Heart right ventricle (tissue), 16 donors: ENCODE data around the gene SCD5. TPM values are rescaled to one million over a fixed set of nuclear protein-coding genes. Genes with fewer than 3 reads are reported as not detected.
A peak's percentile ranks its signal among the peaks of the same experiment; 100 is the strongest.

Experiments
- ATAC-seq, 8 donors: fragments of 200-7000 bp; cut with Tn5 transposase; one replicate each; pipeline ENCODE4 v1.9.1; 2020; ENCODE audit warnings: mild to moderate bottlenecking in 8 of 8, moderate library complexity in 8 of 8, moderate number of reproducible peaks in 1 of 8
- DNase-seq, 2 donors: peaks; one replicate each; pipeline ENCODE4 v3.0.0-alpha.2; 2020
- H3K27ac ChIP-seq, 10 donors: fragments of 200-600 bp; sonication (generic) in 2 of 10; one replicate each; pipeline versions ENCODE4 v1.5.0 to v1.8.0; 2020 to 2022; ENCODE audit warnings: mild to moderate bottlenecking in 3 of 10
- H3K27me3 ChIP-seq, 7 donors: fragments of 200-600 bp; one replicate each; pipeline ENCODE4 v1.8.0; 2021 to 2022; ENCODE audit warnings: mild to moderate bottlenecking in 2 of 7
- H3K36me3 ChIP-seq, 9 donors: fragments of 200-600 bp; sonication (generic) in 1 of 9; one replicate each; pipeline versions ENCODE4 v1.5.0 to v1.8.0; 2020 to 2022; ENCODE audit warnings: mild to moderate bottlenecking in 2 of 9
- H3K4me1 ChIP-seq, 9 donors: fragments of 200-600 bp; sonication (generic) in 1 of 9; one replicate each; pipeline versions ENCODE4 v1.5.0 to v1.8.0; 2020 to 2022; ENCODE audit warnings: mild to moderate bottlenecking in 4 of 9
- H3K4me3 ChIP-seq, 10 donors: fragments of 200-600 bp; sonication (generic) in 2 of 10; one replicate each; pipeline versions ENCODE4 v1.5.0 to v1.8.0; 2020 to 2022; ENCODE audit warnings: mild to moderate bottlenecking in 7 of 10, moderate library complexity in 2 of 10
- H3K9me3 ChIP-seq, 11 donors: fragments of 200-600 bp in 10 of 11; sonication (generic) in 2 of 11; one replicate each; pipeline versions ENCODE4 v1.5.0 to v1.8.0; 2013 to 2022; ENCODE audit warnings: mild to moderate bottlenecking in 2 of 11, control low read depth in 1 of 11, moderate library complexity in 1 of 11
- WGBS, 2 donors: extraction: QIAGEN DNeasy Blood & Tissue Kit; methylation state at CpG; one replicate each; pipeline ENCODE4 v1.1.7; 2013; ENCODE audit warnings: inconsistent platforms in 1 of 2; 5-methylcytosine and 5-hydroxymethylcytosine counted together
- intact Hi-C, 10 donors: fragments of 100-400 bp; cut with DNase I; formaldehyde crosslinking; loops; one replicate each; pipeline versions ENCODE4 v1.11.1 to v1.14.2; 2022
- polyA plus RNA-seq, 2 donors: library from polyadenylated mRNA; stranded (reverse); fragments of 200-250 nt; gene quantifications; one replicate each; pipeline ENCODE4 v1.2.3, GENCODE V29; 2013
- total RNA-seq, 10 donors: library from RNA; stranded (reverse); fragmentation: NEBNext Ultra II Directional in 3 of 10; extraction: Animal tissue kit (Norgen Biotek cat#: 25700) in 3 of 10; gene quantifications; one replicate each; pipeline versions ENCODE4 v1.2.1 to v1.2.4, GENCODE V29; 2021 to 2023
- TF ChIP-seq, protein P1 (sequence below), 9 donors: fragments of 200-600 bp; sonication (generic) in 2 of 9; IDR thresholded peaks; one replicate each; pipeline versions ENCODE4 v1.5.0 to v1.8.0; 2021 to 2022; ENCODE audit warnings: antibody characterized with exemption in 9 of 9, mild to moderate bottlenecking in 5 of 9, moderate library complexity in 1 of 9
- donor health status: Arrhythmogenic right ventricular cardiomyopathy.
- donor health status: ischemic (EF 13 %, LVEDD 7.1; RV severe dilation, severe dysfunction).
- donor health status: healthy with polysubstance abuse.
- donor health status: DM: no; HTN: yes; CAD: no.
- donor health status: DM: no; HTN: no; CAD: no.
- donor health status: ischemic (EF 25% LVEDD 6.9; RV normal size, moderate dysfunction).
- donor health status: ischemic (EF 25% LVEDD 5.7; RV mildly dilated, moderate dysfunction).
- donor health status: healthy.
- donor health status: DM: yes; HTN: yes; CAD: no.
- donor health status: Ischemic cardiomyopathy.
- donor health status: ischemic (EF 35%, LVEDD 5.7; RV mildly dilated, moderate dysfunction).
- donor health status: nonischemic (EF 11% LVEDD 7.7; RV severe dilation, severe dysfunction).
- donor health status: DM: yes; HTN: yes; CAD: no.
- donor health status: PGD.
- donor health status: ischemic (EF 29% LVEDD 5.4; RV normal size, mild dysfunction).
- donor health status: nonischemic (EF 23%, LVEDD 6.1; RV moderate dilation, normal function).

SCD5 gene
- total and polyA plus RNA-seq, 12 donors: 1.7 to 6.7 (median 3.1) TPM

DNA sequence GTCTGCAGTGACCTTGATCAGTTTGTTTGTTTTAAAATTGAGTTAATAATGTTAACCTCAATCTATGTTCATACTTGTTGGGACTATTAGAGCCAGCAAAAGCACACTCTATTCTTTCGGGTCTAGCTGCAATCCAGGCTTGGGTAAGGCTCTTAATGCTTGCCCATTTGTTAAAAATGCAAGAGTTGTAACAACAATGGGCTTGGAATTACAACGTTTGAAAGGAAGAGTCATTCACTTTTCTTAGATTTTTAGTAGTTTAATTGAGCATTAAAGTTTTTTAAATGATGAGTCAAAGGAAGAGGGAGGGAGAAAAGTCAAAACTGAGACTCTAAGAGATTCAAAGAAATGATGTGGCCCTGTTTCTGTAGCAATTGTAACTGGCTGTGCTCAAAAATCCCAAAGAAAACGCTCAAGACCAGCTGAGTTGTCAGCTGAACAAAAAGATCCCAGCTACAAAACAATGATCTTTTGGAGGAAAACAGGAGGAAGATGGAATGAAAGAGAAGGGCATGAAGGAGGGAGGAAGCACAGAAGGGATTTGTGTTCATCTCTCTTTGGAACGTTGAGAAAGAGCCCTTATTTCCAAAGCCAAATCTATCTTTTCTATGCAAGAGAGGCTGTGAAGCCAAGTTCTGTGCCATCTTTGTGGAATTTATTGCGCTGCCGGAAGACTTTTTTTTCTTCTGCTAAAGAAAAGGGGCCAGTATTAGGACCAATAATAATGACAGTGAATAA is 5.5 kb downstream of the SCD5 start:
- DNase-seq (no peak), ATAC-seq (no peak)
- Histone ChIP-seq H3K27ac (no peak overlapping the region), H3K9me3 (no peaks in the 10 kb centered on the region), H3K4me3 (no peak overlapping the region), H3K36me3 (no peaks in the 10 kb centered on the region), H3K27me3 (peaks cover 0 to 17% (median 3%) of the 10 kb centered on the region in 7 donors), H3K4me1 (peaks cover 0 to 34% (median 13%) of the 10 kb centered on the region in 9 donors)
- intact Hi-C loops: no loop called here
- WGBS, 2 donors: 62 to 74% methylated on average over 6 of the region's 6 CpGs
- TF ChIP-seq, protein P1, sequence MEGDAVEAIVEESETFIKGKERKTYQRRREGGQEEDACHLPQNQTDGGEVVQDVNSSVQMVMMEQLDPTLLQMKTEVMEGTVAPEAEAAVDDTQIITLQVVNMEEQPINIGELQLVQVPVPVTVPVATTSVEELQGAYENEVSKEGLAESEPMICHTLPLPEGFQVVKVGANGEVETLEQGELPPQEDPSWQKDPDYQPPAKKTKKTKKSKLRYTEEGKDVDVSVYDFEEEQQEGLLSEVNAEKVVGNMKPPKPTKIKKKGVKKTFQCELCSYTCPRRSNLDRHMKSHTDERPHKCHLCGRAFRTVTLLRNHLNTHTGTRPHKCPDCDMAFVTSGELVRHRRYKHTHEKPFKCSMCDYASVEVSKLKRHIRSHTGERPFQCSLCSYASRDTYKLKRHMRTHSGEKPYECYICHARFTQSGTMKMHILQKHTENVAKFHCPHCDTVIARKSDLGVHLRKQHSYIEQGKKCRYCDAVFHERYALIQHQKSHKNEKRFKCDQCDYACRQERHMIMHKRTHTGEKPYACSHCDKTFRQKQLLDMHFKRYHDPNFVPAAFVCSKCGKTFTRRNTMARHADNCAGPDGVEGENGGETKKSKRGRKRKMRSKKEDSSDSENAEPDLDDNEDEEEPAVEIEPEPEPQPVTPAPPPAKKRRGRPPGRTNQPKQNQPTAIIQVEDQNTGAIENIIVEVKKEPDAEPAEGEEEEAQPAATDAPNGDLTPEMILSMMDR (IDR thresholded peaks at IDR 0.05): no peak

DNA sequence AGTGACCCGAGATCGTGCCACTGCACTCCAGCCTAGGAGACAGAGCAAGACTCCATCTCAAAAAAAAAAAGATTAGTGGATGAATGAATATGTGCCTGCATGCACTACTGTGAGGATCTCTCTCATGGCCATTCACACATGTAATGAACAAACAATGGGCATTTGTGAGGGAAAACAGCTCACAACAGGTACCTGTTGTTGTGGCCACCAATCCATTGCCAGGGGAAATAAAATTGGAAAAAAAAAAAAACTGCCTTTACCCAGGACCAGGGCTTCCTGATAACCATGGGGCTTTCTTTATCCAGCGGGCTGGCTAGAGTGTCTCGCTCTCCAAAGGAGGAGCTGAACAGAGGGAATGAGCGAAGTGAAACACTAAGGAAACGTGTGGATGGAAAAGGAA is 7.4 kb downstream of the SCD5 start:
- intact Hi-C loops: no loop called here
- H3K4me1 ChIP-seq: peaks cover 0 to 38% (median 4%) of the 10 kb centered on the region in 9 donors
- TF ChIP-seq, protein P1 (IDR thresholded peaks at IDR 0.05): no peak
- 94 to 96% methylated on average over 6 of the region's 6 CpGs for WGBS, 2 donors
- ATAC-seq (no peak), DNase-seq (no peak)
- no peak overlapping the region for H3K4me3 ChIP-seq
- no peaks in the 10 kb centered on the region for H3K9me3 ChIP-seq
- no peaks in the 10 kb centered on the region for H3K36me3 ChIP-seq
- H3K27ac ChIP-seq: no peak overlapping the region
- no peaks in the 10 kb centered on the region for H3K27me3 ChIP-seq

DNA sequence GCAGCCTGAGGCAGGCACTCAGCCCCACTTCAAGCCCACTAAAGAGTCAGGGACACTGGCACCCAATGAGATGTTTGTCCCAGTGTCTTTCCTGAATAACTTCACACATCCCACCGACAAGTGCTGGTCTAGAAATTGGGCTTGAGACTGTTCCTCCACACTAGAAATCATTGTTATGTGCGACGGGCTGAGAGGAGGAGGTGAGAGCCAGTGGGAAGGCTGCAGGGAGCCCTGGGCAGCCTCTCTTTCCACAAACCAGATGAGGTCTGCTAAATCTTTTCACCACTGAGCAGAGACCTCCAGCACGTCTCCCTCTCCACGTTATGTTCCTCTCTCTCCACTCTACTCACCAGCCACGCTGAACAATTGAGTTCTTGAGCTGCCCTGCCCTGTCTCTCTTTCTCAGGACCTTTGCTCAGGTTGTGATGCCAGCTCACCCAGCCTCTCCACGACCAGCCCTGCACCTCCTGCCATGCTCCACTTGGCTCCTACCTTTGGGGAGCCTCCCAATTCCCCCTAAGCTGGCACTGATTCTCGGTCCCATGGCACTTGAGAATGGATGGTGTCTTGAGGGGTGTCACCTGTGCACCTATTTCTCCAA is 8.4 kb downstream of the SCD5 start:
- Histone ChIP-seq H3K4me3 (no peak overlapping the region), H3K9me3 (no peaks in the 10 kb centered on the region), H3K27ac (no peak overlapping the region), H3K27me3 (no peaks in the 10 kb centered on the region), H3K36me3 (no peaks in the 10 kb centered on the region), H3K4me1 (peaks cover 0 to 48% (median 10%) of the 10 kb centered on the region in 9 donors)
- TF ChIP-seq, protein P1 (IDR thresholded peaks at IDR 0.05): no peak
- DNase-seq: no peak
- ATAC-seq: no peak
- 73 to 76% methylated on average over 8 of the region's 8 CpGs for WGBS, 2 donors
- intact Hi-C loops: no loop called here

DNA sequence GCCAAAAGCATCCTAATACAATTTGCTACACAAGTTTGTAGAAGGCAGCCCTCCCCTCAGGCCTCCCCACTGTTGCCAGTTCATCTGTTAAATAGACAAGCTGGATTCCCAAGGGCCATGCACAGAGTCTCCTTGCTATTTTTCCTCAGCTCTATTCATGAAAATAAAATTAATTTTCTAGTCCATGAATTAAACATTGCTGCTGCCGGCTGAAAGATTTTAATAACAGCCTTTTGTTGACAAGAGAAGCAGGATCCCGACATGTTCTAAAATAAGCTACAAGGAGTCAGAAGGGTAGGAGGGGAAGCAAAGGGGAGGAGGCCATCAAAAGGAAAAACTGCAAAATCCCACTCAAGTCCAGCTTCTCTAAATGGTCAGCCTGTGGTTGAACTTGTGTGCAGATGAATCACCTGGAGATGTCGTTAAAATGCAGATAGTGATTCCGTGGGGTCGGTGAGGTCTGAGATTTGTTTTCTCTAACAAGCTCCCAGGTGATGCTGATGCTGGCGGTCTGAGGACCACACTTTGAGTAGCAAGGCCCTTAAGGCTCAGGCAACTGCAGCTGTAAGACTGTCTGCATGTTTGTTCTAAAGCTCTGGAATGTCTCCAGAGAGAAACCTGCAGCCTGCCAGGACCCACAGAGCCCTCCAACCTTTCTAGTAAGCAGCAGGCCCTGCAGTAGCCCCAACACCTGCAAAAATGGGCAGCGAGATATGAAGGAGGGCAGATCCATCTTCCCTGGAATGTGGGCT is 9.4 kb downstream of the SCD5 start:
- TF ChIP-seq, protein P1 (IDR thresholded peaks at IDR 0.05): no peak
- 44 to 51% methylated on average over 7 of the region's 7 CpGs for WGBS, 2 donors
- intact Hi-C loops: no loop called here
- Histone ChIP-seq H3K9me3 (no peaks in the 10 kb centered on the region), H3K27ac (peak overlapping the region in 2 of 10 donors; percentile 14 to 24), H3K4me3 (no peak overlapping the region), H3K36me3 (no peaks in the 10 kb centered on the region), H3K4me1 (peaks cover 0 to 57% (median 18%) of the 10 kb centered on the region in 9 donors), H3K27me3 (no peaks in the 10 kb centered on the region)
- no peak for ATAC-seq
- DNase-seq: no peak
